Liver (tissue), 9 donors: ENCODE measurements around the gene NUBPL. TPM values are rescaled to one million over a fixed set of nuclear protein-coding genes. Genes with fewer than 3 reads are reported as not detected.

Experiments used
- DNase-seq: peaks from one replicate; pipeline ENCODE4 v3.0.0-alpha.2; 2017; ENCODE audit warnings: low spot score
- H3K27ac ChIP-seq, 2 donors: one replicate each; pipeline ENCODE4 v1.7.0; 2013; ENCODE audit warnings: inconsistent platforms in 2 of 2, low read length in 2 of 2, control low read depth in 1 of 2, low read depth in 1 of 2, mild to moderate bottlenecking in 1 of 2
- H3K27me3 ChIP-seq, 4 donors: one replicate each; pipeline versions ENCODE4 v1.6.1 to v1.7.0; 2013; ENCODE audit warnings: low read length in 3 of 4, inconsistent platforms in 1 of 4, mild to moderate bottlenecking in 1 of 4, moderate library complexity in 1 of 4; ENCODE audit not compliant: control insufficient read depth in 4 of 4, insufficient read depth in 4 of 4
- H3K36me3 ChIP-seq, 4 donors: one replicate each; pipeline versions ENCODE4 v1.6.1 to v1.7.0; 2013; ENCODE audit warnings: low read length in 3 of 4, mild to moderate bottlenecking in 3 of 4, low read depth in 1 of 4, moderate library complexity in 1 of 4; ENCODE audit not compliant: control insufficient read depth in 4 of 4, insufficient read depth in 3 of 4
- H3K4me1 ChIP-seq, 4 donors: one replicate each; pipeline versions ENCODE4 v1.6.1 to v1.7.0; 2013; ENCODE audit warnings: low read length in 3 of 4, mild to moderate bottlenecking in 3 of 4, moderate library complexity in 1 of 4; ENCODE audit not compliant: control insufficient read depth in 4 of 4, insufficient read depth in 4 of 4
- H3K4me3 ChIP-seq, 3 donors: one replicate each; pipeline versions ENCODE4 v1.6.1 to v1.7.0; 2013; ENCODE audit warnings: low read length in 3 of 3, control low read depth in 1 of 3, low read depth in 1 of 3, mild to moderate bottlenecking in 1 of 3
- H3K9ac ChIP-seq, 2 donors: one replicate each; pipeline ENCODE4 v1.7.0; 2013; ENCODE audit warnings: low read length in 2 of 2, mild to moderate bottlenecking in 2 of 2, moderate library complexity in 2 of 2, control low read depth in 1 of 2, low read depth in 1 of 2
- H3K9me3 ChIP-seq, 4 donors: one replicate each; pipeline versions ENCODE4 v1.6.1 to v1.7.0; 2013; ENCODE audit warnings: low read length in 3 of 4; ENCODE audit not compliant: control insufficient read depth in 4 of 4
- ATF3 ChIP-seq: IDR thresholded peaks from 2 replicates; pipeline ENCODE4 v1.6.1; 2016; ENCODE audit warnings: antibody characterized with exemption
- EGR1 ChIP-seq, 2 donors: IDR thresholded peaks; 2 replicates each; pipeline ENCODE4 v1.6.1; 2016 to 2018; ENCODE audit warnings: antibody characterized with exemption in 2 of 2, low read depth in 2 of 2
- FOXA1 ChIP-seq: IDR thresholded peaks from 2 replicates; pipeline ENCODE4 v1.6.1; 2016; ENCODE audit warnings: antibody characterized with exemption
- FOXA2 ChIP-seq: IDR thresholded peaks from 2 replicates; pipeline ENCODE4 v1.6.1; 2016; ENCODE audit warnings: antibody characterized with exemption
- GABPA ChIP-seq, 2 donors: IDR thresholded peaks in 1 of 2; conservative IDR thresholded peaks in 1 of 2; 2 replicates each; pipeline ENCODE4 v1.6.1; 2016; ENCODE audit warnings: antibody characterized with exemption in 2 of 2, mild to moderate bottlenecking in 1 of 2, moderate library complexity in 1 of 2
- HNF4A ChIP-seq, 2 donors: conservative IDR thresholded peaks; 2 replicates each; pipeline ENCODE4 v1.6.1; 2016; ENCODE audit warnings: antibody characterized with exemption in 2 of 2, mild to moderate bottlenecking in 2 of 2
- HNF4G ChIP-seq: IDR thresholded peaks from 2 replicates; pipeline ENCODE4 v1.6.1; 2016; ENCODE audit warnings: antibody characterized with exemption
- JUND ChIP-seq, 2 donors: IDR thresholded peaks; 2 replicates each; pipeline ENCODE4 v1.6.1; 2016; ENCODE audit warnings: antibody characterized with exemption in 2 of 2
- NR2F2 ChIP-seq: IDR thresholded peaks from 2 replicates; pipeline ENCODE4 v1.6.1; 2016; ENCODE audit warnings: antibody characterized with exemption
- RXRA ChIP-seq, 2 donors: IDR thresholded peaks; 2 replicates each; pipeline ENCODE4 v1.6.1; 2017 to 2018; ENCODE audit warnings: antibody characterized with exemption in 2 of 2, mild to moderate bottlenecking in 1 of 2
- SP1 ChIP-seq: IDR thresholded peaks from 2 replicates; pipeline ENCODE4 v1.6.1; 2018; ENCODE audit warnings: antibody characterized with exemption, mild to moderate bottlenecking
- TAF1 ChIP-seq: conservative IDR thresholded peaks from 2 replicates; pipeline ENCODE4 v1.6.1; 2016; ENCODE audit warnings: antibody characterized with exemption, mild to moderate bottlenecking
- YY1 ChIP-seq: IDR thresholded peaks from 2 replicates; pipeline ENCODE4 v1.6.1; 2016; ENCODE audit warnings: antibody characterized with exemption, mild to moderate bottlenecking
- WGBS: extraction: QIAGEN DNeasy Blood & Tissue Kit; methylation state at CpG from one replicate; pipeline ENCODE4 v1.1.7; 2013; 5-methylcytosine and 5-hydroxymethylcytosine counted together
- polyA plus RNA-seq, 2 donors: library from polyadenylated mRNA; stranded (reverse) in 1 of 2; unstranded in 1 of 2; fragments of 200-250 nt in 1 of 2; fragments of >200 nt in 1 of 2; fragmentation: Nextera tagmentation in 1 of 2; extraction: Ambion mirVana in 1 of 2; gene quantifications; one replicate each; pipeline versions ENCODE4 v1.2.1 to v1.2.3, GENCODE V29; 2013 to 2015
- total RNA-seq, 2 donors: library from RNA; depleted of rRNA; stranded (reverse); fragments of >200 nt; gene quantifications; one replicate each; pipeline ENCODE4 v1.2.3, GENCODE V29; 2014
- TF ChIP-seq, protein P1 (sequence below): IDR thresholded peaks from 2 replicates; pipeline ENCODE4 v1.6.1; 2016; ENCODE audit warnings: antibody characterized with exemption
- TF ChIP-seq, protein P2 (sequence below): IDR thresholded peaks from 2 replicates; pipeline ENCODE4 v1.6.1; 2016; ENCODE audit warnings: antibody characterized with exemption, mild to moderate bottlenecking
- TF ChIP-seq, protein P3 (sequence below): IDR thresholded peaks from 2 replicates; pipeline ENCODE4 v1.6.1; 2016; ENCODE audit warnings: antibody characterized with exemption
- TF ChIP-seq, protein P4 (sequence below): fragments of 150-350 bp; IDR thresholded peaks from 2 replicates; pipeline ENCODE4 v1.5.1; 2017; ENCODE audit warnings: improper control_type of control experiment, low read depth, low read length; ENCODE audit not compliant: missing input control
- donor health status: healthy.
- donor health status: healthy.
- donor health status: healthy.
- donor health status: healthy.
- donor health status: healthy.

The NUBPL gene
- total and polyA plus RNA-seq, 4 donors = 4.2 to 9.3 (median 6.7) TPM

DNA sequence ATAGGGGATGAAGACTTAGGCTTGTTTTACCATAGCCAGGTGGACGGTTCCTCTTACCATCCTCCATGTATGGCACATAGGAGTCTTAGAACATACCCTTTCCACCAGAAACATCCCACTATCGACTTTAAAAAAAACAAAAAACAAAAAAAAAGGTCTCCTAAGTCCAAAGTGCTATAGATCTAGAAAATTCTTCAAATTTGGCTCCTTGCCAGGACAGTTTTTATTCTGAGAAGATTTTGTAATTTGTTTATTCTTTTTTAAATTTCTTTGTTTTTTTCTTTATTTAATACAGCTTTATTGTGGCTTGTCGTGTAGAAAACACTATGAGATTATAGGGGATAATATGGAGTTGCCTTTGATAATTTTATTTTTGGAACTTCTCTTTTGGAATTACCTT lies 197.7 kb downstream of the NUBPL start:
- WGBS = 46% methylated on average over 3 of the region's 3 CpGs
- H3K9ac ChIP-seq = no peak overlapping the region
- TF ChIP-seq, protein P1, sequence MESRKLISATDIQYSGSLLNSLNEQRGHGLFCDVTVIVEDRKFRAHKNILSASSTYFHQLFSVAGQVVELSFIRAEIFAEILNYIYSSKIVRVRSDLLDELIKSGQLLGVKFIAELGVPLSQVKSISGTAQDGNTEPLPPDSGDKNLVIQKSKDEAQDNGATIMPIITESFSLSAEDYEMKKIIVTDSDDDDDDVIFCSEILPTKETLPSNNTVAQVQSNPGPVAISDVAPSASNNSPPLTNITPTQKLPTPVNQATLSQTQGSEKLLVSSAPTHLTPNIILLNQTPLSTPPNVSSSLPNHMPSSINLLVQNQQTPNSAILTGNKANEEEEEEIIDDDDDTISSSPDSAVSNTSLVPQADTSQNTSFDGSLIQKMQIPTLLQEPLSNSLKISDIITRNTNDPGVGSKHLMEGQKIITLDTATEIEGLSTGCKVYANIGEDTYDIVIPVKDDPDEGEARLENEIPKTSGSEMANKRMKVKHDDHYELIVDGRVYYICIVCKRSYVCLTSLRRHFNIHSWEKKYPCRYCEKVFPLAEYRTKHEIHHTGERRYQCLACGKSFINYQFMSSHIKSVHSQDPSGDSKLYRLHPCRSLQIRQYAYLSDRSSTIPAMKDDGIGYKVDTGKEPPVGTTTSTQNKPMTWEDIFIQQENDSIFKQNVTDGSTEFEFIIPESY = no peak
- TF ChIP-seq, protein P2, sequence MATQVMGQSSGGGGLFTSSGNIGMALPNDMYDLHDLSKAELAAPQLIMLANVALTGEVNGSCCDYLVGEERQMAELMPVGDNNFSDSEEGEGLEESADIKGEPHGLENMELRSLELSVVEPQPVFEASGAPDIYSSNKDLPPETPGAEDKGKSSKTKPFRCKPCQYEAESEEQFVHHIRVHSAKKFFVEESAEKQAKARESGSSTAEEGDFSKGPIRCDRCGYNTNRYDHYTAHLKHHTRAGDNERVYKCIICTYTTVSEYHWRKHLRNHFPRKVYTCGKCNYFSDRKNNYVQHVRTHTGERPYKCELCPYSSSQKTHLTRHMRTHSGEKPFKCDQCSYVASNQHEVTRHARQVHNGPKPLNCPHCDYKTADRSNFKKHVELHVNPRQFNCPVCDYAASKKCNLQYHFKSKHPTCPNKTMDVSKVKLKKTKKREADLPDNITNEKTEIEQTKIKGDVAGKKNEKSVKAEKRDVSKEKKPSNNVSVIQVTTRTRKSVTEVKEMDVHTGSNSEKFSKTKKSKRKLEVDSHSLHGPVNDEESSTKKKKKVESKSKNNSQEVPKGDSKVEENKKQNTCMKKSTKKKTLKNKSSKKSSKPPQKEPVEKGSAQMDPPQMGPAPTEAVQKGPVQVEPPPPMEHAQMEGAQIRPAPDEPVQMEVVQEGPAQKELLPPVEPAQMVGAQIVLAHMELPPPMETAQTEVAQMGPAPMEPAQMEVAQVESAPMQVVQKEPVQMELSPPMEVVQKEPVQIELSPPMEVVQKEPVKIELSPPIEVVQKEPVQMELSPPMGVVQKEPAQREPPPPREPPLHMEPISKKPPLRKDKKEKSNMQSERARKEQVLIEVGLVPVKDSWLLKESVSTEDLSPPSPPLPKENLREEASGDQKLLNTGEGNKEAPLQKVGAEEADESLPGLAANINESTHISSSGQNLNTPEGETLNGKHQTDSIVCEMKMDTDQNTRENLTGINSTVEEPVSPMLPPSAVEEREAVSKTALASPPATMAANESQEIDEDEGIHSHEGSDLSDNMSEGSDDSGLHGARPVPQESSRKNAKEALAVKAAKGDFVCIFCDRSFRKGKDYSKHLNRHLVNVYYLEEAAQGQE = no peak
- TF ChIP-seq HNF4G (no peak), GABPA (IDR thresholded peaks at IDR 0.05 in 1 of 2, conservative IDR thresholded peaks at IDR 0.05 in 1 of 2) (no peak), ATF3 (no peak), YY1 (no peak), JUND (IDR thresholded peaks at IDR 0.05) (no peak), RXRA (IDR thresholded peaks at IDR 0.05) (no peak), FOXA1 (no peak), HNF4A (conservative IDR thresholded peaks at IDR 0.05) (no peak), EGR1 (IDR thresholded peaks at IDR 0.05; ENCODE audit: low read depth in 2 of 2) (no peak), SP1 (no peak), TAF1 (no peak), FOXA2 (no peak), NR2F2 (no peak)
- TF ChIP-seq, protein P3, sequence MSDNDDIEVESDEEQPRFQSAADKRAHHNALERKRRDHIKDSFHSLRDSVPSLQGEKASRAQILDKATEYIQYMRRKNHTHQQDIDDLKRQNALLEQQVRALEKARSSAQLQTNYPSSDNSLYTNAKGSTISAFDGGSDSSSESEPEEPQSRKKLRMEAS = no peak
- TF ChIP-seq, protein P4, sequence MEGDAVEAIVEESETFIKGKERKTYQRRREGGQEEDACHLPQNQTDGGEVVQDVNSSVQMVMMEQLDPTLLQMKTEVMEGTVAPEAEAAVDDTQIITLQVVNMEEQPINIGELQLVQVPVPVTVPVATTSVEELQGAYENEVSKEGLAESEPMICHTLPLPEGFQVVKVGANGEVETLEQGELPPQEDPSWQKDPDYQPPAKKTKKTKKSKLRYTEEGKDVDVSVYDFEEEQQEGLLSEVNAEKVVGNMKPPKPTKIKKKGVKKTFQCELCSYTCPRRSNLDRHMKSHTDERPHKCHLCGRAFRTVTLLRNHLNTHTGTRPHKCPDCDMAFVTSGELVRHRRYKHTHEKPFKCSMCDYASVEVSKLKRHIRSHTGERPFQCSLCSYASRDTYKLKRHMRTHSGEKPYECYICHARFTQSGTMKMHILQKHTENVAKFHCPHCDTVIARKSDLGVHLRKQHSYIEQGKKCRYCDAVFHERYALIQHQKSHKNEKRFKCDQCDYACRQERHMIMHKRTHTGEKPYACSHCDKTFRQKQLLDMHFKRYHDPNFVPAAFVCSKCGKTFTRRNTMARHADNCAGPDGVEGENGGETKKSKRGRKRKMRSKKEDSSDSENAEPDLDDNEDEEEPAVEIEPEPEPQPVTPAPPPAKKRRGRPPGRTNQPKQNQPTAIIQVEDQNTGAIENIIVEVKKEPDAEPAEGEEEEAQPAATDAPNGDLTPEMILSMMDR = no peak
- H3K4me3 ChIP-seq = no peak overlapping the region
- H3K36me3 ChIP-seq = no peaks in the 10 kb centered on the region
- no peaks in the 10 kb centered on the region for H3K27me3 ChIP-seq
- no peak overlapping the region for H3K27ac ChIP-seq
- DNase-seq = no peak
- peaks cover 0 to 3% (median 0%) of the 10 kb centered on the region in 4 donors for H3K4me1 ChIP-seq
- no peaks in the 10 kb centered on the region for H3K9me3 ChIP-seq

DNA sequence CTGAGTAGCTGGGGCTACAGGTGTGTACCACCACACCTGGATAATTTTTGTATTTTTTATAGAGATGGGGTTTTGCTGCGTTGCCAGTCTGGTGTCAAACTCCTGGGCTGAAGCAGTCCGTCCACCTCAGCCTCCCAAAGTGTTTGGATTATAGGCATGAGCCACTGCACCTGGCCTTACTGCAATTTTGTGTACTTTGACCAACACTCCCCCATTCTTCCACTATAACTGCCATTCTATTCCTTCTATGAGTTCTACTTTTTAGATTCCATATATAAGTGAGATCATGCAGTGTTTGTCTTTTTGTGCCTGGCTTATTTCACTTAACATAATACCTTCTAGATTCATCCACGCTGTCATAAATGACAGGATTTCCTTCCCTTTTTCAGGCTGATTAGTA lies 199.1 kb downstream of the NUBPL start:
- no peak for TF ChIP-seq GABPA (IDR thresholded peaks at IDR 0.05 in 1 of 2, conservative IDR thresholded peaks at IDR 0.05 in 1 of 2)
- TF ChIP-seq JUND (IDR thresholded peaks at IDR 0.05) = no peak
- no peak for TF ChIP-seq SP1
- no peak for TF ChIP-seq HNF4G
- no peak for TF ChIP-seq NR2F2
- TF ChIP-seq YY1 = no peak
- TF ChIP-seq EGR1 (IDR thresholded peaks at IDR 0.05; ENCODE audit: low read depth in 2 of 2) = no peak
- TF ChIP-seq, protein P3 = no peak
- TF ChIP-seq FOXA2 = no peak
- no peak for TF ChIP-seq HNF4A (conservative IDR thresholded peaks at IDR 0.05)
- no peak for TF ChIP-seq RXRA (IDR thresholded peaks at IDR 0.05)
- TF ChIP-seq, protein P2 = no peak
- no peak for TF ChIP-seq TAF1
- WGBS = 59% methylated on average over 3 of the region's 3 CpGs

More for the DNA sequence above, 199.1 kb downstream of the NUBPL start:
- H3K4me1 ChIP-seq = peaks cover 0 to 3% (median 0%) of the 10 kb centered on the region in 4 donors
- no peaks in the 10 kb centered on the region for H3K27me3 ChIP-seq
- H3K4me3 ChIP-seq = no peak overlapping the region
- no peak overlapping the region for H3K9ac ChIP-seq
- no peaks in the 10 kb centered on the region for H3K36me3 ChIP-seq
- H3K27ac ChIP-seq = no peak overlapping the region
- no peaks in the 10 kb centered on the region for H3K9me3 ChIP-seq
- DNase-seq = no peak
